ENCODE measurements around the gene PLXDC2. TPM values are rescaled to one million over a fixed set of nuclear protein-coding genes. Genes with fewer than 3 reads are reported as not detected.
A peak's percentile ranks its signal among the peaks of the same experiment; 100 is the strongest.

The PLXDC2 gene
- total RNA-seq, 1 experiment from 2014 or later: 38.7 TPM

GRCh38 chr10:19819419-19820033, 3.3 kb downstream of the PLXDC2 start:
- no peak overlapping the region for H3K27ac ChIP-seq (ENCODE audit: insufficient read length, low read depth, low read length)
- no peaks in the 10 kb centered on the region for H3K9me3 ChIP-seq (ENCODE audit: control insufficient read depth, low read depth, low read length)
- H4K20me1 ChIP-seq (ENCODE audit: control insufficient read depth, insufficient read depth, insufficient read length): no peaks in the 10 kb centered on the region
- DNase-seq: no peak
- peaks cover 21% of the 10 kb centered on the region; the same call in 1 of the 2 replicates for H3K79me2 ChIP-seq (ENCODE audit: insufficient read depth, low read length)
- H3K9ac ChIP-seq (ENCODE audit: extremely low read depth, insufficient read length, low read length): no peak overlapping the region
- H2AFZ ChIP-seq (ENCODE audit: low read length): no peak overlapping the region
- no peak overlapping the region for H3K23ac ChIP-seq (ENCODE audit: insufficient read length, low read depth, low read length)
- no peak overlapping the region for H2AK5ac ChIP-seq (ENCODE audit: insufficient read length, low read length)
- no peak overlapping the region for H2BK5ac ChIP-seq (ENCODE audit: insufficient read length, low read length)
- no CpG with 5 or more reads among the region's 2 CpGs for WGBS (ENCODE audit: extremely low coverage, insufficient read length, low lambda C conversion rate)
- H3K14ac ChIP-seq (ENCODE audit: insufficient read depth, low read length): no peak overlapping the region
- Mint-ChIP-seq H3K4me3 (peak overlapping the region; percentile 62 to 94; a peak in 3 of 5 replicates), H3K27me3 (ENCODE audit: low read depth) (no peaks in the 10 kb centered on the region), H3K4me1 (peaks cover 32 to 36% of the 10 kb centered on the region in 2 experiments), H3K9me3 (no peaks in the 10 kb centered on the region; a peak in 1 of 5 replicates), H3K27ac (0 out of 7 replicates have a peak overlapping the region, but pooled peaks of 1 of the 3 experiments have one; percentile 58), H3K36me3 (ENCODE audit: insufficient read depth in 1 of 3, low read depth in 3 of 3) (peaks cover 8 to 15% (median 13%) of the 10 kb centered on the region in 3 experiments; a peak in 6 of 7 replicates)
- H3T11ph ChIP-seq (ENCODE audit: low read length): no peak overlapping the region
- peak overlapping the region; percentile 41 for H3K4me2 ChIP-seq (ENCODE audit: insufficient read depth, insufficient read length, low read length)
- no peak overlapping the region for H4K8ac ChIP-seq (replicated peaks; ENCODE audit: insufficient read length, low read depth, low read length)
- H3K4me1 ChIP-seq (ENCODE audit: insufficient read depth, low read length): no peaks in the 10 kb centered on the region; the same call in 1 of the 2 replicates
- no peak overlapping the region for H3K18ac ChIP-seq (ENCODE audit: insufficient read length, low read depth, low read length)
- no peak overlapping the region for H2BK12ac ChIP-seq (ENCODE audit: insufficient read length, low read depth, low read length)
- TF ChIP-seq CTCF (conservative IDR thresholded peaks at IDR 0.05): peak; percentile 90
- no peak overlapping the region for H3K4ac ChIP-seq (ENCODE audit: low read depth, low read length)
- no peaks in the 10 kb centered on the region for H3K27me3 ChIP-seq (ENCODE audit: insufficient read depth, low read length)
- no peaks in the 10 kb centered on the region for H3K79me1 ChIP-seq (ENCODE audit: insufficient read depth, low read depth, low read length, poor library complexity, severe bottlenecking)
- H3K56ac ChIP-seq (ENCODE audit: insufficient read length, low read depth, low read length): no peak overlapping the region
- H2BK20ac ChIP-seq (ENCODE audit: low read depth, low read length, poor library complexity, severe bottlenecking): no peak overlapping the region
- no peak overlapping the region for H2BK120ac ChIP-seq (ENCODE audit: low read depth, low read length, poor library complexity, severe bottlenecking)
- no peak overlapping the region for H2BK15ac ChIP-seq (ENCODE audit: low read depth, low read length)
- H3K23me2 ChIP-seq (ENCODE audit: insufficient read length, low read depth, low read length, poor library complexity, severe bottlenecking): peaks cover 13% of the 10 kb centered on the region
- no peak overlapping the region for H4K5ac ChIP-seq (ENCODE audit: insufficient read length, low read depth, low read length)
- no peak overlapping the region for H4K91ac ChIP-seq (ENCODE audit: insufficient read length, low read depth, low read length)

Data from H9 (cell line).